SK-N-SH (cell line): Measurements from ENCODE around the gene TICAM1. TPM values are rescaled to one million over a fixed set of nuclear protein-coding genes. Genes with fewer than 3 reads are reported as not detected.

Experiments used
- CTCF ChIA-PET: fragments of 300-600, 350-600 bp; formaldehyde crosslinking; extraction: SDS; loops from one replicate; lab custom pipeline; 2021; lab: Yijun Ruan, JAX
- POLR2A ChIA-PET: fragments of 350-600 bp; sonication (Branson Sonifier 250); formaldehyde crosslinking; extraction: SDS; loops from one replicate; lab custom pipeline; 2020; ENCODE audit warnings: antibody characterized with exemption, inconsistent platforms; lab: Yijun Ruan, JAX
- DNase-seq: peaks from one replicate; pipeline ENCODE4 v3.0.0; 2012
- H2AFZ ChIP-seq: fragments of 200-600 bp; sonication (generic); 2 replicates; pipeline ENCODE4 v1.8.1; 2016; ENCODE audit warnings: antibody characterized with exemption, mild to moderate bottlenecking, low read depth
- H3F3A ChIP-seq: fragments of 200-600 bp; sonication (generic); replicated peaks from 2 replicates; pipeline ENCODE3; 2016; ENCODE audit warnings: antibody characterized with exemption, mild to moderate bottlenecking; ENCODE audit not compliant: insufficient read depth
- H3K27ac ChIP-seq, 2 experiments: fragments of 200-500 bp in 1 of 2; fragments of 200-600 bp in 1 of 2; sonication (Bioruptor generic) in 1 of 2; sonication (generic), shearing (Covaris generic) in 1 of 2; 2 replicates each; pipeline versions ENCODE4 v1.5.1 to v1.6.1; 2014 to 2016; ENCODE audit warnings: low read depth in 2 of 2, inconsistent platforms in 1 of 2, low read length in 1 of 2, mild to moderate bottlenecking in 1 of 2, mixed read lengths in 1 of 2
- H3K27me3 ChIP-seq: fragments of 200-600 bp; sonication (generic), shearing (Covaris generic); 2 replicates; pipeline ENCODE4 v1.6.1; 2016; ENCODE audit warnings: mixed run types; ENCODE audit not compliant: insufficient read depth
- H3K36me3 ChIP-seq, 2 experiments: fragments of 200-500 bp in 1 of 2; fragments of 200-600 bp in 1 of 2; sonication (Bioruptor generic) in 1 of 2; sonication (generic) in 1 of 2; replicated peaks in 1 of 2; 2 replicates each; pipeline versions ENCODE3 to v1.5.1; 2014 to 2016; ENCODE audit warnings: low read length in 1 of 2, mild to moderate bottlenecking in 1 of 2; ENCODE audit not compliant: insufficient read depth in 2 of 2, control insufficient read depth in 1 of 2
- H3K4me1 ChIP-seq, 2 experiments: fragments of 200-500 bp in 1 of 2; fragments of 200-600 bp in 1 of 2; sonication (Bioruptor generic) in 1 of 2; sonication (generic), shearing (Covaris generic) in 1 of 2; 2 replicates each; pipeline versions ENCODE4 v1.5.1 to v1.6.1; 2014 to 2016; ENCODE audit warnings: low read depth in 1 of 2, low read length in 1 of 2, mixed run types in 1 of 2; ENCODE audit not compliant: insufficient read depth in 2 of 2, control insufficient read depth in 1 of 2
- H3K4me2 ChIP-seq: fragments of 200-600 bp; sonication (generic), shearing (Covaris generic); 2 replicates; pipeline ENCODE4 v1.6.1; 2017; ENCODE audit warnings: mixed run types
- H3K4me3 ChIP-seq, 2 experiments: fragments of 200-500 bp in 1 of 2; fragments of 200-600 bp in 1 of 2; sonication (Bioruptor generic) in 1 of 2; sonication (generic), shearing (Covaris generic) in 1 of 2; 2 replicates each; pipeline versions ENCODE4 v1.5.1 to v1.8.1; 2014 to 2016; ENCODE audit warnings: low read depth in 2 of 2, inconsistent platforms in 1 of 2, low read length in 1 of 2, mild to moderate bottlenecking in 1 of 2, mixed read lengths in 1 of 2, moderate library complexity in 1 of 2
- H3K79me2 ChIP-seq: fragments of 200-600 bp; sonication (generic); 2 replicates; pipeline ENCODE4 v1.8.1; 2017; ENCODE audit warnings: mild to moderate bottlenecking; ENCODE audit not compliant: insufficient read depth
- H3K9ac ChIP-seq: fragments of 200-600 bp; sonication (generic); 2 replicates; pipeline ENCODE4 v1.6.1; 2017; ENCODE audit warnings: mixed run types
- H3K9me2 ChIP-seq: fragments of 200-600 bp; sonication (generic); 2 replicates; pipeline ENCODE4 v1.6.1; 2017; ENCODE audit warnings: mixed run types
- H3K9me3 ChIP-seq: fragments of 200-600 bp; sonication (generic); 2 replicates; pipeline ENCODE4 v1.6.1; 2017; ENCODE audit warnings: mixed run types, mild to moderate bottlenecking, moderate library complexity
- H4K20me1 ChIP-seq: fragments of 200-600 bp; sonication (generic); 2 replicates; pipeline ENCODE4 v1.6.1; 2017; ENCODE audit warnings: mild to moderate bottlenecking, mixed run types; ENCODE audit not compliant: insufficient read depth
- CHD2 ChIP-seq: fragments of 150-350 bp; IDR thresholded peaks from 2 replicates; pipeline ENCODE4 v1.6.1; 2018; ENCODE audit warnings: low read length; ENCODE audit not compliant: partially characterized antibody
- CTCF ChIP-seq: fragments of 200-600 bp; sonication (generic); IDR thresholded peaks from 2 replicates; pipeline ENCODE4 v1.6.1; 2017; ENCODE audit warnings: antibody characterized with exemption, mild to moderate bottlenecking, moderate library complexity
- EP300 ChIP-seq, 2 experiments: IDR thresholded peaks; 2 replicates each; pipeline versions ENCODE4 v1.4.0 to v1.6.1; 2012; ENCODE audit warnings: borderline replicate concordance in 1 of 2, low read depth in 1 of 2, low read length in 1 of 2
- EZH2phosphoT487 ChIP-seq: fragments of 200-600 bp; sonication (generic); IDR thresholded peaks from 2 replicates; pipeline ENCODE4 v1.6.1; 2017; ENCODE audit warnings: low read depth, mixed run types, mild to moderate bottlenecking, antibody characterized with exemption, moderate library complexity, borderline replicate concordance
- FOSL2 ChIP-seq: IDR thresholded peaks from 2 replicates; pipeline ENCODE4 v1.4.0; 2012; ENCODE audit warnings: low read depth, mild to moderate bottlenecking, moderate library complexity, borderline replicate concordance
- GABPA ChIP-seq: IDR thresholded peaks from 2 replicates; pipeline ENCODE4 v1.4.0; 2012; ENCODE audit warnings: low read depth, mild to moderate bottlenecking
- GATA2 ChIP-seq: sonication (generic); formaldehyde crosslinking; IDR thresholded peaks from 2 replicates; pipeline ENCODE4 v1.5.0; 2020; ENCODE audit warnings: mild to moderate bottlenecking, missing genetic modification reagents
- JUND ChIP-seq: IDR thresholded peaks from 2 replicates; pipeline ENCODE4 v1.4.0; 2012
- MEF2A ChIP-seq: IDR thresholded peaks from 2 replicates; pipeline ENCODE4 v1.4.0; 2012; ENCODE audit warnings: low read depth, borderline replicate concordance
- NFIC ChIP-seq: IDR thresholded peaks from 2 replicates; pipeline ENCODE4 v1.4.0; 2012; ENCODE audit warnings: borderline replicate concordance
- NRF1 ChIP-seq: IDR thresholded peaks from 2 replicates; pipeline ENCODE4 v1.6.1; 2012; ENCODE audit warnings: low read depth, mild to moderate bottlenecking, low read length
- POLR2AphosphoS5 ChIP-seq: IDR thresholded peaks from 2 replicates; pipeline ENCODE4 v1.6.1; 2012; ENCODE audit warnings: low read depth, low read length
- RFX5 ChIP-seq: IDR thresholded peaks from 2 replicates; pipeline ENCODE4 v1.6.1; 2012; ENCODE audit warnings: mild to moderate bottlenecking, improper control_type of control experiment, low read length
- SIN3A ChIP-seq: IDR thresholded peaks from 2 replicates; pipeline ENCODE4 v1.6.1; 2012; ENCODE audit warnings: low read depth, mild to moderate bottlenecking, low read length, moderate library complexity, borderline replicate concordance
- SMC3 ChIP-seq: IDR thresholded peaks from 2 replicates; pipeline ENCODE4 v1.6.1; 2012; ENCODE audit warnings: low read depth, low read length, improper control_type of control experiment
- TCF12 ChIP-seq: IDR thresholded peaks from 2 replicates; pipeline ENCODE4 v1.4.0; 2012
- TEAD4 ChIP-seq: IDR thresholded peaks from 2 replicates; pipeline ENCODE4 v1.4.0; 2012; ENCODE audit warnings: mild to moderate bottlenecking, borderline replicate concordance; ENCODE audit not compliant: insufficient read depth
- YY1 ChIP-seq: IDR thresholded peaks from 2 replicates; pipeline ENCODE4 v1.4.0; 2012; ENCODE audit warnings: low read depth, mild to moderate bottlenecking
- WGBS: methylation state at CpG from one replicate; pipeline ENCODE4 v1.1.6; 2017; ENCODE audit warnings: low lambda C conversion rate; 5-methylcytosine and 5-hydroxymethylcytosine counted together
- polyA plus RNA-seq, 3 experiments: library from polyadenylated mRNA; depleted of rRNA; stranded (reverse); fragments of >200 nt; gene quantifications; 2 replicates each; pipeline ENCODE4 v1.2.3, GENCODE V29; 2012

TICAM1 gene
- polyA plus RNA-seq, 1 of the 3 experiments (the other 2 are of a cell fraction) = 2.7 TPM

- H3K27ac ChIP-seq = peak overlapping the region; percentile 55 to 84; a peak in 2 of 4 replicates
- H3K9me2 ChIP-seq = no peaks in the 10 kb centered on the region
- POLR2A ChIA-PET = interaction anchor here (1.8 kb wide), 1 partner anchor 11 kb away, joined by 6 read pairs; no protein-coding TSS in a partner anchor
- peak; percentile 44 for DNase-seq
- TF ChIP-seq JUND = no peak
- TF ChIP-seq NFIC = no peak
- TF ChIP-seq CTCF = no peak
- TF ChIP-seq GATA2 (CRISPR knock-in tag) = no peak
- no peak for TF ChIP-seq POLR2AphosphoS5
- TF ChIP-seq GABPA = no peak
- no peak for TF ChIP-seq SIN3A
- no peak for TF ChIP-seq EZH2phosphoT487
- H3F3A ChIP-seq = peaks cover 32% of the 10 kb centered on the region
- H3K9ac ChIP-seq = peak overlapping the region; percentile 94
- no peaks in the 10 kb centered on the region for H3K27me3 ChIP-seq
- no peaks in the 10 kb centered on the region for H3K9me3 ChIP-seq
- peaks cover 6 to 7% of the 10 kb centered on the region in 2 experiments; a peak in 1 of 4 replicates for H3K4me1 ChIP-seq
- peaks cover 57% of the 10 kb centered on the region for H3K79me2 ChIP-seq
- peak overlapping the region; percentile 60 to 97 for H3K4me3 ChIP-seq
- H2AFZ ChIP-seq = peak overlapping the region; percentile 82
- WGBS = 18% methylated on average over 13 of the region's 22 CpGs
- CTCF ChIA-PET = interaction anchor here (0.9 to 8.7 kb wide), 7 partner anchors 15 to 165 kb away, joined by 3 to 121 read pairs (median 12); partner anchors contain the start of gene UHRF1
- peaks cover 32% of the 10 kb centered on the region for H4K20me1 ChIP-seq
- H3K4me2 ChIP-seq = peak overlapping the region; percentile 100
- peaks cover 0 to 8% of the 10 kb centered on the region in 2 experiments for H3K36me3 ChIP-seq
Observed at GRCh38 chr19:4866595-4867424, 35.3 kb upstream of the TICAM1 start.

GRCh38 chr19:4861147-4861546 lies 29.6 kb upstream of the TICAM1 start:
- Histone ChIP-seq H3K79me2 (peaks cover 63% of the 10 kb centered on the region), H3F3A (peaks cover 4% of the 10 kb centered on the region), H3K9me3 (no peaks in the 10 kb centered on the region), H3K27ac (no peak overlapping the region), H3K4me3 (no peak overlapping the region), H3K4me2 (no peak overlapping the region), H3K27me3 (no peaks in the 10 kb centered on the region), H4K20me1 (peaks cover 31% of the 10 kb centered on the region), H3K36me3 (peaks cover 9 to 45% of the 10 kb centered on the region in 2 experiments), H3K4me1 (0 out of 4 replicates have a peak, but pooled peaks cover 0 to under 1% of the 10 kb centered on the region in 2 experiments), H3K9ac (no peak overlapping the region), H3K9me2 (no peaks in the 10 kb centered on the region), H2AFZ (no peak overlapping the region)
- CTCF ChIA-PET = interaction anchor here (2.4 kb wide), 1 partner anchor 10 kb away, joined by 16 read pairs; no protein-coding TSS in a partner anchor
- no peak for DNase-seq
- POLR2A ChIA-PET = interaction anchor here (0.9 kb wide), 1 partner anchor 52 kb away, joined by 3 read pairs; no protein-coding TSS in a partner anchor
- 87% methylated on average over 6 of the region's 10 CpGs for WGBS
- no peak for TF ChIP-seq SMC3
- TF ChIP-seq FOSL2 = no peak
- TF ChIP-seq GATA2 (CRISPR knock-in tag) = no peak
- TF ChIP-seq TCF12 = no peak
- TF ChIP-seq YY1 = no peak
- no peak for TF ChIP-seq NFIC
- no peak for TF ChIP-seq EP300 (IDR thresholded peaks at IDR 0.05; ENCODE audit: borderline replicate concordance in 1 of 2, low read depth in 1 of 2, low read length in 1 of 2)
- no peak for TF ChIP-seq MEF2A
- TF ChIP-seq CHD2 = no peak
- TF ChIP-seq RFX5 = no peak
- TF ChIP-seq SIN3A = no peak
- no peak for TF ChIP-seq NRF1
- no peak for TF ChIP-seq TEAD4
- no peak for TF ChIP-seq CTCF
- no peak for TF ChIP-seq JUND
